SK-N-MC (cell line): Measurements from ENCODE around the gene ATP6V0C.

Source experiments
- EZH2 ChIP-seq: fragments of 200-600 bp; sonication (generic); IDR thresholded peaks from one replicate; pipeline ENCODE4 v1.6.1; 2017; ENCODE audit warnings: antibody characterized with exemption
- FOXP2 ChIP-seq: optimal IDR thresholded peaks from 2 replicates; pipeline ENCODE3; 2011; ENCODE audit warnings: mild to moderate bottlenecking, moderate library complexity; ENCODE audit not compliant: insufficient read depth; ENCODE audit errors: extremely low read length, control extremely low read depth
- POLR2AphosphoS5 ChIP-seq: IDR thresholded peaks from 2 replicates; pipeline ENCODE4 v1.6.1; 2012; ENCODE audit warnings: mild to moderate bottlenecking, low read depth, low read length, borderline replicate concordance

GRCh38 chr16:2466667-2467527 is 46.9 kb upstream of the ATP6V0C start:
- 0 out of 2 replicates have a peak, but pooled peaks have one; percentile 10 for TF ChIP-seq POLR2AphosphoS5
- TF ChIP-seq EZH2, result no peak
- TF ChIP-seq FOXP2, result no peak
